Upper lobe of left lung (tissue), 4 donors: ENCODE measurements around the gene HVCN1.

Source experiments
- POLR2A ChIP-seq, 4 donors: fragments of 450-650 bp; IDR thresholded peaks; one replicate each; pipeline ENCODE4 v1.5.1; 2016 to 2017; ENCODE audit warnings: antibody characterized with exemption in 4 of 4, mild to moderate bottlenecking in 2 of 4
- POLR2AphosphoS5 ChIP-seq, 2 donors: sonication (generic); formaldehyde crosslinking; IDR thresholded peaks; one replicate each; pipeline ENCODE4 v1.5.1; 2017; ENCODE audit warnings: antibody characterized with exemption in 2 of 2
- TF ChIP-seq, protein P1 (sequence below), 6 experiments: fragments of 450-650 bp in 4 of 6; fragments of 200-600 bp in 2 of 6; sonication (generic) in 2 of 6; IDR thresholded peaks; one replicate each; pipeline ENCODE4 v1.5.1; 2016 to 2019; ENCODE audit warnings: antibody characterized with exemption in 6 of 6

GRCh38 chr12:110697236-110697635, 8.3 kb upstream of the HVCN1 start:
- TF ChIP-seq, protein P1, sequence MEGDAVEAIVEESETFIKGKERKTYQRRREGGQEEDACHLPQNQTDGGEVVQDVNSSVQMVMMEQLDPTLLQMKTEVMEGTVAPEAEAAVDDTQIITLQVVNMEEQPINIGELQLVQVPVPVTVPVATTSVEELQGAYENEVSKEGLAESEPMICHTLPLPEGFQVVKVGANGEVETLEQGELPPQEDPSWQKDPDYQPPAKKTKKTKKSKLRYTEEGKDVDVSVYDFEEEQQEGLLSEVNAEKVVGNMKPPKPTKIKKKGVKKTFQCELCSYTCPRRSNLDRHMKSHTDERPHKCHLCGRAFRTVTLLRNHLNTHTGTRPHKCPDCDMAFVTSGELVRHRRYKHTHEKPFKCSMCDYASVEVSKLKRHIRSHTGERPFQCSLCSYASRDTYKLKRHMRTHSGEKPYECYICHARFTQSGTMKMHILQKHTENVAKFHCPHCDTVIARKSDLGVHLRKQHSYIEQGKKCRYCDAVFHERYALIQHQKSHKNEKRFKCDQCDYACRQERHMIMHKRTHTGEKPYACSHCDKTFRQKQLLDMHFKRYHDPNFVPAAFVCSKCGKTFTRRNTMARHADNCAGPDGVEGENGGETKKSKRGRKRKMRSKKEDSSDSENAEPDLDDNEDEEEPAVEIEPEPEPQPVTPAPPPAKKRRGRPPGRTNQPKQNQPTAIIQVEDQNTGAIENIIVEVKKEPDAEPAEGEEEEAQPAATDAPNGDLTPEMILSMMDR (IDR thresholded peaks at IDR 0.05) = no peak
- TF ChIP-seq POLR2A (IDR thresholded peaks at IDR 0.05) (no peak), POLR2AphosphoS5 (IDR thresholded peaks at IDR 0.05) (no peak)
